ENCODE measurements around the gene KRT4. TPM values are rescaled to one million over a fixed set of nuclear protein-coding genes. Genes with fewer than 3 reads are reported as not detected.

The KRT4 gene
- 1.9 to 3.9 TPM (median 2.7 TPM) in 5 replicates for total RNA-seq (2022; extraction: Qiagen RNA extraction; ENCODE audit: low read depth)

DNA sequence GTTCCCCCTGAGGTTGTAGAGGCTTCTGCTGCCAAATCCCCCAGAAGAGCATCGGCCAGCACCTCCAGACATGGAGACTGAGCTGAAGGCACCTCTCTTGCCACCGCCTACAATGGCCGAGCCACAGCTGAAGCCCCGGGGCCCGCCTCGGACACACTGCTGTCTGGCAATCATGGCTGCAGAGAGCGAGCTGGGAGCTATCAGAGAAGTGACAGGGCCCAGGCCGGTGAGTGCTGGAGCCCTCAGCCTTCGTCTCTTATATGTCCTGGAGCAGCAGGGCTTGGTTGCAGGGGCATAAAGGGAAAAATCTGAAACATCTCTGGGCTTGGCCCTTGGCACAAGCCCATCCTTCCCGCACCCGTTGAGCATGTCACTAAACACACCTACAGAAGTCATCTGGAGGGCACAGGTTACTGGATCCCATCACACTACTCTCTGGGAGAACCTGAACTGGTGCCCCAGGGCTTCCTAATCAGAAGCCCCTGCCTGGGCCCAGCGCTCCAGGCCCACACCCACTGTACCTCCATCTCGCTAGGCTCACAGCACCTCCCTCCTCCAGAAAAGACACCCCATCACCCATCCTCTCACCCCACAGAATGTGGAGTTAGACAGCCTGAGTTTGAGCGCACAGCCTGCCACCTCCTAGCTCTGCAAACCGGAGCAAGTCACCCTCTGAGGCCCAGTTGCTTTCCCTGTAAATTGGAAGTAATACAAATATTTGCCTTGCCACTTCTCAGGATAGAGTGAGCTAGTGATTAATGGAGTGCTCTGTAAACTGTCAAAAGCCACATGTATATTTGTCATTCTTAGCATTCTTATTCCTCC, at the start of gene KRT4:
KRT4 (minus strand) TSS at position 232 of the 825 bp plus-strand sequence; CDS start at position 174, 58 bp downstream.

DNA sequence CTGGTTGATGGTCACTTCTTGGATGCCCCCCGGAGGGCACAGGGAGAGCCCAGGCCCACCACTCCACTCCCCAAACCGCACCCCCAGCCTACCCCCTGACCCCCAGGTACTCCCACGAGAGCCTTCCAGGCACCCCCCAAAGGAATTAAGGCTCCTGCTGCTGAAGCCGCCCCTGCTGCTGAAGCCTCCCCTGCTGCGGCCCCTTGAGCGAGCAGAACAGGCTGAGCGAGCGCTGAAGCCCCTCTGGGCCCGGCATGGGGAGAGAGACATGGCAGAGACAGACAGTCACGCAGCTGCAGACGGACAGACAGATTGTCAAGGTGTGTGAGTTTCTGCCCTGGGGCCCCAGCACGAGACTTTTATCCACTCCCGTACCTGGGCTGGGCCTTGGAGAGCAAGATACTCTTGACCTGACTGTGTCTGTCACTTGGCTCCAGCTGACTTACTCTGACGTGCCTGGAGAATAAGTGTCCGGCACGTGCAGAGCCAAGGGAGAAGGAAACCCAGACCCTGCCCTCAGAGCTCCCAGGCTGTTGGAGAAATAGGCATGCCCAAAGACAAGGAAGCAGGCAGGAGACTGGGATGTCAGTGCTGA, 34.8 kb upstream of the KRT4 start, which contains the start of gene KRT78:
KRT78 (minus strand) TSS at position 334 of the 595 bp plus-strand sequence; CDS start at position 270, 64 bp downstream.

DNA sequence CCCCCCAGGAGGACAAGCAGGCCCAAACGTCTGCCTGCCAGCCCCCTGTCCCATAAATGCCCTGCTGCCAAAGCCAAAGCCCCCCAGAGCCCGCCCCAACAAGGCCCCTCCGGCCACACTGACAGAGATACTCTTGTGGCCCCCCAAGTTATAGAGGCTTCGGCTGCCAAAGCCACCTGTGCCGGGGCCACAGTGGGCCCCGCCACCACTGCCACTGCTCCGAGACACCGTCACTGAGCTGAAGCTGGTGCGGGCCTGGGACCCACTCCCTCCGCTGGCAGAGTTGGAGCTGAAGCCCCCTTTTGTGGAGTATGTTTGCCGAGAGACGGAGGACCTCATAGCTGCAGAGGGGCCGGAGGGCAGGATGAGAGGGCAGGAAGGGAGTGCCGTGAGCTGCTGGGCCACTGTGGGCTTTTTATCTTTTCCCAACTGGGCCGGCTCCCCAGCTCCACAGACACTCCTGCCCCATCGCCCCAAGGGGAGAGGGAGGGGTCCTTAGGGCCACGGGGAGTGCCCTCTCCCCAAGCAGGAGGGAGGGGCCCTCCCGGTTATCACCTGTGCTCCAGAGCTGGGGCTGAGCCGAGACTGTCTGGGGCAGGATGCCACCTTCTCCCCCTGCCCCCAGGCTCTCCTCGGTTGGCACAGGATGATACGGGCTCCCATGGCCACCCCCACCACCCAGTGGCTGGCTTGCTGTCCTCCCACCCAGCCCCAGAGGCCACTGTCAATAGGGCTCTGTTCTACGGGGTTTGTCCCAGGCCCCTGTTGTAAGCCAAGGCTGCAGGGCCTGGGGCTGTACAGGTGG, 20.2 kb upstream of the KRT4 start, which contains the start of gene KRT79:
KRT79 (minus strand) TSS at position 390 of the 805 bp plus-strand sequence; CDS start at position 339, 51 bp downstream.

DNA sequence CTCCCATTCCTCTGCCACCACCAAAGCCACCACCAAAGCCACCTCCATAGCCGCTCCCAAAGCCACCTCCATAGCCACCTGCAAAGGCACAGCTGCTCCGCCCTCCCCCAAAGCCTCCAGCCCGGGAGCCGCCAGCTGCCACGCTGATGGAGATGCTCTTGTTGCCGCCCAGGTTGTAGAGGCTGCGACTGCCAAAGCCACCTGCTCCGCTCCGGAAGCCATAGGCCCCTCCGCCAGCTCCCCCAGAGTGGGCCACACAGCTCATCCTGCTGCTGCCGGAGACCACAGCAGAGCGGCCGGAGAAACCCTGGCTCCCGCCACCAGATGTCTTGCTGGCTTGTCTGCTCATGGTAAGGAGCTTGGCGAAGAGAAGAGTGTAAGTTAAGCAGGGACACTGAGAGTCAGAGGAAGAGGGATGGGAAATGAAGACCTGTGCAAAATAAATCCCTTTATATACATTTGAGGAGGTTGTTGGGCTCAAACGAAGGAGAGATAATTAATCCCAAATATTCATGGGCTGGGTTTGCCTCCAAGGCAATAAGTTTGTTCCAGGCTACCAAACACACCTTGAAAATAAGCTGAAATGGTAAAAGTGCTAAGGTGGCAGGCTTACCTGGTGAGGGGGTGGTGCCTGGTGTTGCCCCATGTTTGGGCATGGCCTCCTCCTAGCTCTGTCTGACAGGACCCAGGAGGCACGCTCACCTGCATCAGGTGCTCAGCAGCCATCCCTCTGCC, 18.1 kb downstream of the KRT4 start, which contains the start of gene KRT3:
KRT3 (minus strand) TSS at position 424 of the 735 bp plus-strand sequence; CDS start at position 349, 75 bp downstream.

DNA sequence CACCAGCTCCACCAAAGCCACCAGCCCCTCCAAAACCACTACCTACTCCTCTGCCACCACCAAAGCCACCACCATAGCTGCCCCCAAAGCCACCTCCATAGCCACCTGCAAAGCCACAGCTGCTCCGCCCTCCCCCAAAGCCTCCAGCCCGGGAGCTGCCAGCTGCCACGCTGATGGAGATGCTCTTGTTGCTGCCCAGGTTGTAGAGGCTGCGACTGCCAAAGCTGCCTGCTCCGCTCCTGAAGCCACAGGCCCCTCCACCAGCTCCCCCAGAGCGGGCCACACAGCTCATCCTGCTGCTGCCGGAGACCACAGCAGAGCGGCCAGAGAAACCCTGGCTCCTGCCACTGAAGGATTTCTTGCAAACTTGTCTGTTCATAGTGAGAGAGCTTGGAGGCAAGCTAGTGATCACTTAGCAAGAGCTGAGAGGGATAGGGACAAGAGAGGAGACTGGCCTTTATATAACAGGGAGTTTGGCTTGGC, 37.0 kb downstream of the KRT4 start, which contains the start of gene KRT76:
KRT76 (minus strand) TSS at position 433 of the 483 bp plus-strand sequence; CDS start at position 379, 54 bp downstream.

Other genes starting within 250 kb of the KRT4 start
- gene KRT74, start 240.3 kb downstream of the KRT4 start, total RNA-seq (2022; extraction: Qiagen RNA extraction; ENCODE audit: low read depth): not detected in 5 replicates
- gene KRT72, start 212.7 kb downstream of the KRT4 start, total RNA-seq (2022; extraction: Qiagen RNA extraction; ENCODE audit: low read depth): not detected in 5 replicates
- gene KRT73, start 195.6 kb downstream of the KRT4 start, total RNA-seq (2022; extraction: Qiagen RNA extraction; ENCODE audit: low read depth): not detected in 5 replicates
- gene KRT2, start 161.9 kb downstream of the KRT4 start, total RNA-seq (2022; extraction: Qiagen RNA extraction; ENCODE audit: low read depth): not detected in 5 replicates
- not detected in 5 replicates for gene KRT1, start 133.7 kb downstream of the KRT4 start, total RNA-seq (2022; extraction: Qiagen RNA extraction; ENCODE audit: low read depth)
- gene KRT77, start 110.6 kb downstream of the KRT4 start, total RNA-seq (2022; extraction: Qiagen RNA extraction; ENCODE audit: low read depth): not detected in 5 replicates
- gene KRT76, start 36.8 kb downstream of the KRT4 start, total RNA-seq (2022; extraction: Qiagen RNA extraction; ENCODE audit: low read depth): not detected in 5 replicates
- 0.05 to 0.11 TPM (median 0.07 TPM) in 5 replicates for gene KRT3, start 18.0 kb downstream of the KRT4 start, total RNA-seq (2022; extraction: Qiagen RNA extraction; ENCODE audit: low read depth)
- gene KRT79, start 20.2 kb upstream of the KRT4 start, total RNA-seq (2022; extraction: Qiagen RNA extraction; ENCODE audit: low read depth): 0.09 to 0.20 TPM in 2 of 5 replicates, not detected in the others
- 0.06 to 0.25 TPM in 2 of 5 replicates, not detected in the others for gene KRT78, start 34.9 kb upstream of the KRT4 start, total RNA-seq (2022; extraction: Qiagen RNA extraction; ENCODE audit: low read depth)
- 3,905 to 4,615 TPM (median 4,500 TPM) in 5 replicates for gene KRT8, start 91.0 kb upstream of the KRT4 start, total RNA-seq (2022; extraction: Qiagen RNA extraction; ENCODE audit: low read depth)
- 2,631 to 3,100 TPM (median 2,917 TPM) in 5 replicates for gene KRT18, start 135.0 kb upstream of the KRT4 start, total RNA-seq (2022; extraction: Qiagen RNA extraction; ENCODE audit: low read depth)
- 216 to 371 TPM (median 266 TPM) in 5 replicates for gene EIF4B, start 192.3 kb upstream of the KRT4 start, total RNA-seq (2022; extraction: Qiagen RNA extraction; ENCODE audit: low read depth)
- gene TNS2, start 235.9 kb upstream of the KRT4 start, total RNA-seq (2022; extraction: Qiagen RNA extraction; ENCODE audit: low read depth): 31.3 to 48.7 TPM (median 41.7 TPM) in 5 replicates